Endothelial cell of umbilical vein (primary cell): Measurements from ENCODE around the gene VPS8. TPM values are rescaled to one million over a fixed set of nuclear protein-coding genes. Genes with fewer than 3 reads are reported as not detected.

Experiments used
- BruUV-seq: library from RNA; stranded (reverse); fragments of 400-500 nt; replicated peaks from 2 replicates; lab custom pipeline; 2021; lab: Mats Ljungman, UMichigan
- CTCF ChIA-PET: fragments of 300-600, 350-600 bp; sonication (Branson Sonifier 250); formaldehyde crosslinking; loops from one replicate; lab custom pipeline; 2021; ENCODE audit warnings: antibody characterized with exemption, inconsistent platforms; lab: Charles Lee
- POLR2A ChIA-PET: fragments of 300-600, 350-600 bp; sonication (Branson Sonifier 250); formaldehyde crosslinking; loops from one replicate; lab custom pipeline; 2021; ENCODE audit warnings: antibody characterized with exemption, inconsistent platforms; lab: Charles Lee
- DNase-seq: peaks from one replicate; pipeline ENCODE4 v3.0.0-alpha.2; 2011; ENCODE audit warnings: low read depth, low spot score
- FAIRE-seq: peaks from 2 replicates; lab custom pipeline; 2011; peaks lifted over from hg19 to GRCh38; lab: Jason Lieb, UNC
- H2AFZ ChIP-seq: 2 replicates; pipeline ENCODE4 v1.6.0; 2012; ENCODE audit warnings: low read depth, low read length, control low read depth, inconsistent platforms
- H3K27ac ChIP-seq: 2 replicates; pipeline ENCODE4 v1.5.1; 2011; ENCODE audit warnings: low read depth, mild to moderate bottlenecking, control low read depth, low read length, moderate library complexity; ENCODE audit not compliant: insufficient read depth
- H3K27me3 ChIP-seq, 2 experiments: 2 replicates each; pipeline versions ENCODE4 v1.6.0 to v1.6.1; 2011; ENCODE audit warnings: low read length in 2 of 2, mixed read lengths in 1 of 2; ENCODE audit not compliant: control insufficient read depth in 2 of 2, insufficient read depth in 2 of 2
- H3K36me3 ChIP-seq, 2 experiments: 2 replicates in 1 of 2; 3 replicates in 1 of 2; pipeline ENCODE4 v1.5.1; 2011; ENCODE audit warnings: low read length in 2 of 2, mild to moderate bottlenecking in 1 of 2, moderate library complexity in 1 of 2; ENCODE audit not compliant: control insufficient read depth in 2 of 2, insufficient read depth in 2 of 2; ENCODE audit errors: extremely low read depth in 1 of 2
- H3K4me1 ChIP-seq: 3 replicates; pipeline ENCODE4 v1.5.1; 2011; ENCODE audit warnings: mild to moderate bottlenecking, low read length; ENCODE audit not compliant: control insufficient read depth, insufficient read depth; ENCODE audit errors: extremely low read depth
- H3K4me2 ChIP-seq: 2 replicates; pipeline ENCODE4 v1.6.1; 2011; ENCODE audit warnings: low read length, control low read depth, mixed read lengths; ENCODE audit not compliant: insufficient read depth
- H3K4me3 ChIP-seq, 3 experiments: fragments of 200-600 bp in 1 of 3; sonication (generic), shearing (Covaris generic) in 1 of 3; replicated peaks in 1 of 3; 2 replicates each; pipeline ENCODE4 v1.5.1; 2011 to 2016; ENCODE audit warnings: control low read depth in 3 of 3, low read length in 3 of 3, mild to moderate bottlenecking in 2 of 3, inconsistent platforms in 1 of 3, low read depth in 1 of 3, moderate library complexity in 1 of 3; ENCODE audit not compliant: insufficient read depth in 1 of 3
- H3K79me2 ChIP-seq: 2 replicates; pipeline ENCODE4 v1.6.0; 2012; ENCODE audit warnings: low read length, inconsistent platforms; ENCODE audit not compliant: control insufficient read depth, insufficient read depth
- H3K9ac ChIP-seq: replicated peaks from 2 replicates; pipeline ENCODE3; 2011; ENCODE audit warnings: low read length, control low read depth; ENCODE audit not compliant: insufficient read depth; ENCODE audit errors: extremely low read depth
- H3K9me1 ChIP-seq: replicated peaks from 3 replicates; pipeline ENCODE4 v1.6.0; 2011; ENCODE audit warnings: mild to moderate bottlenecking, low read length; ENCODE audit not compliant: control insufficient read depth, insufficient read depth; ENCODE audit errors: extremely low read depth
- H3K9me3 ChIP-seq: replicated peaks from 2 replicates; pipeline ENCODE4 v1.5.1; 2012; ENCODE audit warnings: low read length, inconsistent platforms; ENCODE audit not compliant: control insufficient read depth, insufficient read depth
- H4K20me1 ChIP-seq: replicated peaks from 2 replicates; pipeline ENCODE3; 2011; ENCODE audit warnings: mild to moderate bottlenecking, low read length; ENCODE audit not compliant: control insufficient read depth, insufficient read depth; ENCODE audit errors: extremely low read depth
- EZH2 ChIP-seq: IDR thresholded peaks from 2 replicates; pipeline ENCODE4 v1.6.1; 2012; ENCODE audit warnings: borderline replicate concordance, low read depth, mild to moderate bottlenecking, moderate library complexity, low read length, inconsistent platforms; ENCODE audit not compliant: severe bottlenecking
- FOS ChIP-seq: IDR thresholded peaks from 2 replicates; pipeline ENCODE4 v1.6.1; 2011; ENCODE audit warnings: mild to moderate bottlenecking, low read length, moderate library complexity, borderline replicate concordance; ENCODE audit not compliant: insufficient read depth
- GATA2 ChIP-seq: IDR thresholded peaks from 2 replicates; pipeline ENCODE4 v1.7.0; 2011; ENCODE audit warnings: low read depth, mild to moderate bottlenecking, moderate library complexity, mixed read lengths, low read length; ENCODE audit not compliant: insufficient read length, insufficient read depth
- JUN ChIP-seq: IDR thresholded peaks from 2 replicates; pipeline ENCODE4 v1.6.1; 2011; ENCODE audit warnings: borderline replicate concordance, low read depth; ENCODE audit not compliant: insufficient read length, insufficient read depth
- MYC ChIP-seq: IDR thresholded peaks from one replicate; pipeline ENCODE4 v1.6.1; 2011; ENCODE audit warnings: mild to moderate bottlenecking, low read depth, low read length
- POLR2A ChIP-seq: IDR thresholded peaks from 2 replicates; pipeline ENCODE4 v1.6.1; 2012; ENCODE audit warnings: low read depth, mild to moderate bottlenecking, control low read depth, low read length
- POLR2AphosphoS5 ChIP-seq: IDR thresholded peaks from 2 replicates; pipeline ENCODE4 v1.6.1; 2012; ENCODE audit warnings: low read depth, mild to moderate bottlenecking, control low read depth, low read length, moderate library complexity; ENCODE audit not compliant: insufficient read depth
- dilution Hi-C: fragments of 300-500 bp; cut with MboI; formaldehyde crosslinking; loops from one replicate; pipeline ENCODE4 v1.15.0; 2019; ENCODE audit warnings: low sequenced_read_pairs; ENCODE audit not compliant: extremely low pct_ligation_motif_present
- intact Hi-C: fragments of 100-400 bp; cut with micrococcal nuclease; formaldehyde crosslinking; loops from one replicate; pipeline ENCODE4 v1.10.0; 2022
- polyA plus RNA-seq, 4 experiments: library from polyadenylated mRNA; depleted of rRNA in 3 of 4; stranded (reverse) in 3 of 4; unstranded in 1 of 4; fragments of >200 nt; gene quantifications; 2 replicates each; pipeline versions ENCODE4 v1.2.1 to v1.2.3, GENCODE V29; 2011 to 2012; ENCODE audit warnings: missing spikeins in 1 of 4
- total RNA-seq: library from RNA; stranded (reverse); gene quantifications from 2 replicates; pipeline ENCODE4 v1.2.3, GENCODE V29; 2021

Gene VPS8
- total and polyA plus RNA-seq, 2 donors (not counting 3 experiments of a cell fraction or from before 2014, with no cell fraction given), result 13.7 to 51.6 TPM

- Histone ChIP-seq H3K79me2 (no peaks in the 10 kb centered on the region), H3K4me1 (no peaks in the 10 kb centered on the region), H4K20me1 (no peaks in the 10 kb centered on the region), H2AFZ (no peak overlapping the region), H3K27me3 (no peaks in the 10 kb centered on the region), H3K9me3 (no peaks in the 10 kb centered on the region), H3K27ac (no peak overlapping the region), H3K36me3 (no peaks in the 10 kb centered on the region), H3K4me2 (no peak overlapping the region), H3K9me1 (no peaks in the 10 kb centered on the region), H3K4me3 (no peak overlapping the region), H3K9ac (no peak overlapping the region)
- no peak for TF ChIP-seq POLR2A
- TF ChIP-seq FOS, result no peak
- no peak for TF ChIP-seq GATA2
- TF ChIP-seq EZH2, result no peak
- ChIA-PET CTCF (no interaction called here), POLR2A (no interaction called here)
- dilution Hi-C loops (no loop called here), intact Hi-C loops (no loop called here)
- BruUV-seq, result no TSS peak
- no peak for DNase-seq
- no peak for FAIRE-seq
Observed at GRCh38 chr3:185030399-185030798, 218.4 kb downstream of the VPS8 start.

- ChIA-PET CTCF (no interaction called here), POLR2A (interaction anchor here (0.7 kb wide), 1 partner anchor 12 kb away, joined by 3 read pairs; no protein-coding TSS in a partner anchor)
- Histone ChIP-seq H3K4me2 (no peak overlapping the region), H3K9me1 (no peaks in the 10 kb centered on the region), H3K27me3 (no peaks in the 10 kb centered on the region), H3K4me1 (no peaks in the 10 kb centered on the region), H4K20me1 (no peaks in the 10 kb centered on the region), H3K4me3 (no peak overlapping the region), H3K79me2 (no peaks in the 10 kb centered on the region), H2AFZ (no peak overlapping the region), H3K9ac (no peak overlapping the region), H3K36me3 (no peaks in the 10 kb centered on the region), H3K27ac (no peak overlapping the region), H3K9me3 (no peaks in the 10 kb centered on the region)
- DNase-seq, result no peak
- intact Hi-C loops, result no loop called here
- dilution Hi-C loops, result no loop called here
- no TSS peak for BruUV-seq
- no peak for FAIRE-seq
- TF ChIP-seq MYC (no peak), EZH2 (no peak), POLR2A (no peak), POLR2AphosphoS5 (no peak), JUN (no peak)
Observed at GRCh38 chr3:185030951-185031350, 219.0 kb downstream of the VPS8 start.
